Osteocyte (in vitro differentiated cells): Measurements from ENCODE around the gene TAF6. TPM values are rescaled to one million over a fixed set of nuclear protein-coding genes. Genes with fewer than 3 reads are reported as not detected.

Experiments used
- DNase-seq: peaks from one replicate; pipeline ENCODE4 v3.0.0; 2021; ENCODE audit warnings: mixed read lengths; ENCODE audit not compliant: unreplicated experiment; ENCODE audit errors: extremely low spot score
- H3K27ac Mint-ChIP-seq: one replicate; pipeline ENCODE4 v1.8.0; 2021; ENCODE audit warnings: mild to moderate bottlenecking, mixed read lengths; ENCODE audit not compliant: unreplicated experiment
- H3K27me3 Mint-ChIP-seq: one replicate; pipeline ENCODE4 v1.8.0; 2021; ENCODE audit warnings: mixed read lengths; ENCODE audit not compliant: unreplicated experiment
- H3K36me3 Mint-ChIP-seq: one replicate; pipeline ENCODE4 v1.8.0; 2021; ENCODE audit warnings: mixed read lengths; ENCODE audit not compliant: unreplicated experiment
- H3K4me1 Mint-ChIP-seq: one replicate; pipeline ENCODE4 v1.8.0; 2021; ENCODE audit warnings: mixed read lengths; ENCODE audit not compliant: unreplicated experiment
- H3K4me3 Mint-ChIP-seq: one replicate; pipeline ENCODE4 v1.8.0; 2021; ENCODE audit warnings: mild to moderate bottlenecking, moderate library complexity, mixed read lengths; ENCODE audit not compliant: unreplicated experiment
- H3K9me3 Mint-ChIP-seq: one replicate; pipeline ENCODE4 v1.8.0; 2021; ENCODE audit warnings: mixed read lengths; ENCODE audit not compliant: unreplicated experiment
- total RNA-seq: library from RNA; stranded (reverse); gene quantifications from 2 replicates; pipeline ENCODE4 v1.2.1, GENCODE V29; 2021
- TF ChIP-seq, protein P1 (sequence below): fragments of 200-600 bp; sonication (generic); IDR thresholded peaks from 2 replicates; pipeline ENCODE4 v1.5.0; 2021; ENCODE audit warnings: antibody characterized with exemption, mild to moderate bottlenecking, moderate library complexity

TAF6 gene
- total RNA-seq, 1 donor from 2014 or later: 62.8 TPM

DNA sequence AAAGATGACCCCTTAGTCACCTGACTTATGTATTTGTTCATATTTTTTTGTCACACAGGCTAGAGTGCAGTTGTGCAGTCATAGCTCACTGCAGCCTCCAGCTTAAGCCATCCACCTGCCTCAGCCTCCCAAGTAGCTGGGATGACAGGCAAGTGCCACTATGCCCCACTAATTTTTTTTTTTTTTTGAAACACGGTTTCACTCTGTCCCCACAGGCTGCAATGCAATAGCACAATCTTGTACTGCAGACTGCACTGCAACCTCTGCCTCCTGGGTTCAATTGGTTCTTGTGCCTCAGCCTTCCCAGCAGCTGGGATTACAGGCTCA, 9.4 kb upstream of the TAF6 start:
- H3K4me3 Mint-ChIP-seq: no peak overlapping the region

DNA sequence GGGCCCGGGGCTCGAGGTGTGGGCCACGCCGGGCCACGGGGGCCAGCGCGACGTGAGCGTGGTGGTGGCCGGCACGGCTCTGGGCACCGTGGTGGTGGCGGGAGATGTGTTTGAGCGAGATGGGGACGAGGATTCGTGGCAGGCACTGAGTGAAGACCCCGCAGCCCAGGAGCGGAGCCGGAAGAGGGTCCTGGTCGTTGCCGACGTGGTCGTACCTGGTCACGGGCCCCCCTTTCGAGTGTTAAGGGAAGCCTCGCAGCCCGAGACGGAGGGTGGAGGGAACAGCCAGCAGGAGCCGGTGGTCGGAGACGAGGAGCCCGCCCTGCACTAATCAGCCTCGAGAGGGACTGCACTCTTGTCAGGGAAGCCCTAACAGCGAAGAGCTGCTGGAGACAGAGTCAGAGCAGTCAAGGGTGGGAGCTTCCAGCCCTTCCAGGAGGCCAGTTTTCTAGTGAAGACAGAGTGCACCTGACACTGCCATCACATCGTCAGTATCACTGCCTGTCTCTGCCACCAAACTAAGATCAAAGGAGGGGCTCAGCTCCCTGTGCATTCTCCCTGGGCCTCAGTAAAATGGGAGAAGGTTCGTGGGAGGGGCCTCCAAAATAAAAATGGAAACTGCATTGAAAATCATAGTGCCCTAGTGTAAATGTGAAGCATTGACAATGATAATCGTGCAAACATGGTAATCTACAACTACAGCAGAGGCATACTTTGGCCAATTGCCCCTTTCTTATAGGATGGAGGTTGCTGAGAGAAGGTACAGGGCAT, 8.9 kb upstream of the TAF6 start:
- H3K27me3 Mint-ChIP-seq: no peaks in the 10 kb centered on the region
- peaks cover 29% of the 10 kb centered on the region for H3K4me1 Mint-ChIP-seq
- TF ChIP-seq, protein P1, sequence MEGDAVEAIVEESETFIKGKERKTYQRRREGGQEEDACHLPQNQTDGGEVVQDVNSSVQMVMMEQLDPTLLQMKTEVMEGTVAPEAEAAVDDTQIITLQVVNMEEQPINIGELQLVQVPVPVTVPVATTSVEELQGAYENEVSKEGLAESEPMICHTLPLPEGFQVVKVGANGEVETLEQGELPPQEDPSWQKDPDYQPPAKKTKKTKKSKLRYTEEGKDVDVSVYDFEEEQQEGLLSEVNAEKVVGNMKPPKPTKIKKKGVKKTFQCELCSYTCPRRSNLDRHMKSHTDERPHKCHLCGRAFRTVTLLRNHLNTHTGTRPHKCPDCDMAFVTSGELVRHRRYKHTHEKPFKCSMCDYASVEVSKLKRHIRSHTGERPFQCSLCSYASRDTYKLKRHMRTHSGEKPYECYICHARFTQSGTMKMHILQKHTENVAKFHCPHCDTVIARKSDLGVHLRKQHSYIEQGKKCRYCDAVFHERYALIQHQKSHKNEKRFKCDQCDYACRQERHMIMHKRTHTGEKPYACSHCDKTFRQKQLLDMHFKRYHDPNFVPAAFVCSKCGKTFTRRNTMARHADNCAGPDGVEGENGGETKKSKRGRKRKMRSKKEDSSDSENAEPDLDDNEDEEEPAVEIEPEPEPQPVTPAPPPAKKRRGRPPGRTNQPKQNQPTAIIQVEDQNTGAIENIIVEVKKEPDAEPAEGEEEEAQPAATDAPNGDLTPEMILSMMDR: no peak
- H3K4me3 Mint-ChIP-seq: peak overlapping the region; percentile 99
- no peak for DNase-seq
- H3K27ac Mint-ChIP-seq: peak overlapping the region; percentile 58
- no peaks in the 10 kb centered on the region for H3K36me3 Mint-ChIP-seq
- H3K9me3 Mint-ChIP-seq: no peaks in the 10 kb centered on the region

More for the DNA sequence above, 9.4 kb upstream of the TAF6 start:
- no peaks in the 10 kb centered on the region for H3K9me3 Mint-ChIP-seq
- H3K4me1 Mint-ChIP-seq: peaks cover 29% of the 10 kb centered on the region
- no peaks in the 10 kb centered on the region for H3K27me3 Mint-ChIP-seq
- no peak for DNase-seq
- no peak overlapping the region for H3K27ac Mint-ChIP-seq
- TF ChIP-seq, protein P1: no peak
- H3K36me3 Mint-ChIP-seq: no peaks in the 10 kb centered on the region

DNA sequence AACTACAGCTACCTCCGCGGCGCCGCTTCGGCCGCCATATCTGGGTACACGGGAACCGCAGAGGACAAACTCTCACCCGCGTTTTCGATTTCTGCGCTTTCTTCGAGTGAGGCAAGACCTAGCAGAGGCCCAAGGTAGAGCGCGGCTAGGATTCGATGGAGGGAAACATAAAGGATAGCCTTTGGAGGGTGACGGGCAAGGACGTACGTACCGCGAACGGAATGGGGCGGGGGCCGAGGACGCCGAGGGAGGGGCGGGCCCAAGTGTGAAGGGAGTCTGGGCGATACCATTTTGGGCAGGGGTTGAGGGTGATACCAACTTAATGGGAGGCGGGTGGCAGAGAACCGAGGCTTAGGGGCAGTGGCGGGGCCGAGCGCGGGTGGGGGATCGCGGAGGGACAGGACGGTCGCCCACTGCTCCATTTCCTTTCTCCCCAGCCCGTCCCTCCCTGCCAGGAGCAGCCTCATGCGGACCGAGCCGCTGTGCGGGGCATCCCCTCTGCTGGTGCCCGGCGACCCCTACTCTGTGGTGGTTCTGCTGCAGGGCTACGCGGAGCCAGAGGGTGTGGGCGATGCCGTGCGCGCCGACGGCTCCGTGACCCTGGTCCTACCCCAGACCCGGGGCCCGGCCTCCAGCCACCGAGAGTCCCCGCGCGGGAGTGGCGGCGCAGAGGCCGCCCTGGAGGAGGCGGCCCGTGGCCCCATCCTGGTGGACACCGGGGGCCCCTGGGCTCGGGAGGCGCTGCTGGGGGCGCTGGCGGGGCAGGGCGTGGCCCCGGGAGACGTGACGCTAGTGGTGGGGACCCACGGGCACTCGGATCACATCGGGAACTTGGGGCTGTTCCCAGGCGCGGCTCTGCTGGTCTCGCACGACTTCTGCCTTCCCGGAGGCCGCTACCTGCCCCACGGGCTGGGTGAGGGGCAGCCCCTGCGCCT, 8.0 kb upstream of the TAF6 start, which contains the start of gene MBLAC1:
Gene MBLAC1 (plus strand): TSS at position 37 of the 935 bp plus-strand sequence. CDS start 429 bp downstream, at position 466.
- Mint-ChIP-seq H3K36me3 (no peaks in the 10 kb centered on the region), H3K27me3 (no peaks in the 10 kb centered on the region), H3K9me3 (no peaks in the 10 kb centered on the region), H3K4me1 (peaks cover 23% of the 10 kb centered on the region), H3K4me3 (peak within 1 kb of the TSS; percentile 99), H3K27ac (peak within 1 kb of the TSS; percentile 100)
- TF ChIP-seq, protein P1: no peak
- peak; percentile 95 for DNase-seq

DNA sequence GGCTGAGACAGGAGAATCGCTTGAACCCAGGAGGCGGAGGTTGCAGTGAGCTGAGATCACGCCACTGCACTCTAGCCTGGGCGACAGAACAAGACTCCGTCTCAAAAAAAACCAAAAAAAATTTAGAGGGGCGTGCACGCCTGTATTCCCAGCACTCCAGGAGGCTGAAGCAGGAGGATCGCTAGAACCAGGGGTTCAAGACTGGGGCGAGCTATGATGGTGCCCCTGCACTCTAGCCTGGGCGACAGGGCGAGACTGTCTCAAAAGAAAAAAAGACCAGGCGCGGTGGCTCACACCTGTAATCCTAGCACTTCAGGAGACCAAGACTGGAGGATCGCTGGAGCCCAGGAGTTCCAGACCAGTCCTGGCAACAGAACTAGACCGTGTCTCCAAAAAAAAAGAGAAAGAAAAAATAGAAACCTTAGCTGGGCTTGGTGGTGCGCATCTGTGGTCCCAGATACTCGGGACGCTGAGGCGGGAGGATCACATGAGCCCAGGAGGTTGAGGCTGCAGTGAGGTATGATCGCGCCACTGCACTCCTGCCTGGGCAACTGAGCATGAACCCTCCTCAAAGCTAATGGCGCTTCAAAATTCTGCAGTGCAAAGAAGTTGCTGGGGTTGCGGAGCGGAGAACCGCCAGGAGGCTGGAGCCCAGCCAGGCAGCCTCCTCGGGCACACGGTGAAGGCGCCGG, 7.2 kb upstream of the TAF6 start:
- Mint-ChIP-seq H3K4me3 (peak overlapping the region; percentile 99), H3K9me3 (no peaks in the 10 kb centered on the region), H3K27ac (peak overlapping the region; percentile 100), H3K4me1 (peaks cover 21% of the 10 kb centered on the region), H3K27me3 (no peaks in the 10 kb centered on the region), H3K36me3 (no peaks in the 10 kb centered on the region)
- no peak for DNase-seq
- TF ChIP-seq, protein P1: no peak
